Ascending aorta (tissue), 2 donors: ENCODE measurements around the gene KRT3. TPM values are rescaled to one million over a fixed set of nuclear protein-coding genes. Genes with fewer than 3 reads are reported as not detected.

Experiments
- DNase-seq, 2 donors: peaks; one replicate each; pipeline ENCODE4 v3.0.0-alpha.2; 2019; ENCODE audit warnings: low spot score in 2 of 2
- H3K27ac ChIP-seq, 2 donors: fragments of 200-600 bp; sonication (generic); one replicate each; pipeline ENCODE4 v1.5.1; 2016 to 2017; ENCODE audit warnings: mild to moderate bottlenecking in 1 of 2
- H3K27me3 ChIP-seq: fragments of 200-600 bp; sonication (generic); one replicate; pipeline ENCODE4 v1.5.1; 2017
- H3K36me3 ChIP-seq, 2 donors: fragments of 200-600 bp; sonication (generic); one replicate each; pipeline ENCODE4 v1.5.1; 2016
- H3K4me1 ChIP-seq, 2 donors: fragments of 200-600 bp; sonication (generic); one replicate each; pipeline ENCODE4 v1.5.1; 2016 to 2017; ENCODE audit warnings: mild to moderate bottlenecking in 1 of 2
- H3K4me3 ChIP-seq, 2 donors: fragments of 200-600 bp; sonication (generic); one replicate each; pipeline ENCODE4 v1.5.1; 2016 to 2017; ENCODE audit warnings: mild to moderate bottlenecking in 1 of 2
- H3K9me3 ChIP-seq, 2 donors: fragments of 200-600 bp; sonication (generic); one replicate each; pipeline ENCODE4 v1.5.1; 2016
- CTCF ChIP-seq, 3 experiments: fragments of 200-600 bp in 2 of 3; fragments of 450-650 bp in 1 of 3; sonication (generic) in 2 of 3; IDR thresholded peaks; one replicate each; pipeline ENCODE4 v1.5.1; 2016 to 2019; ENCODE audit warnings: antibody characterized with exemption in 3 of 3, mild to moderate bottlenecking in 1 of 3, moderate library complexity in 1 of 3
- intact Hi-C: fragments of 100-400 bp; cut with DNase I; formaldehyde crosslinking; loops from one replicate; pipeline ENCODE4 v1.15.1; 2023
- total RNA-seq: library from RNA; depleted of rRNA; stranded (reverse); fragments of >200 nt; gene quantifications from one replicate; pipeline ENCODE4 v1.1.0, GENCODE V29; 2016

Gene KRT3
- total RNA-seq, 1 donor from 2014 or later: not detected

GRCh38 chr12:52805739-52806138 is 9.8 kb upstream of the KRT3 start:
- H3K36me3 ChIP-seq: no peaks in the 10 kb centered on the region
- H3K27me3 ChIP-seq: no peaks in the 10 kb centered on the region
- H3K9me3 ChIP-seq: no peaks in the 10 kb centered on the region
- no peak overlapping the region for H3K4me3 ChIP-seq
- no peak for TF ChIP-seq CTCF (IDR thresholded peaks at IDR 0.05)
- no peaks in the 10 kb centered on the region for H3K4me1 ChIP-seq
- intact Hi-C loops: no loop called here
- no peak for DNase-seq
- H3K27ac ChIP-seq: no peak overlapping the region

- DNase-seq: no peak
- TF ChIP-seq CTCF (IDR thresholded peaks at IDR 0.05): no peak
- Histone ChIP-seq H3K27me3 (no peaks in the 10 kb centered on the region), H3K27ac (no peak overlapping the region), H3K4me1 (no peaks in the 10 kb centered on the region), H3K36me3 (no peaks in the 10 kb centered on the region), H3K9me3 (no peaks in the 10 kb centered on the region), H3K4me3 (no peak overlapping the region)
- intact Hi-C loops: no loop called here
These were observed 9.1 kb upstream of the KRT3 start for GRCh38 chr12:52805000-52805399.

GRCh38 chr12:52802442-52802841 is 6.5 kb upstream of the KRT3 start:
- no peak for DNase-seq
- no peaks in the 10 kb centered on the region for H3K9me3 ChIP-seq
- H3K4me3 ChIP-seq: no peak overlapping the region
- intact Hi-C loops: no loop called here
- H3K36me3 ChIP-seq: no peaks in the 10 kb centered on the region
- H3K27ac ChIP-seq: no peak overlapping the region
- no peaks in the 10 kb centered on the region for H3K4me1 ChIP-seq
- H3K27me3 ChIP-seq: no peaks in the 10 kb centered on the region
- no peak for TF ChIP-seq CTCF (IDR thresholded peaks at IDR 0.05)

DNA sequence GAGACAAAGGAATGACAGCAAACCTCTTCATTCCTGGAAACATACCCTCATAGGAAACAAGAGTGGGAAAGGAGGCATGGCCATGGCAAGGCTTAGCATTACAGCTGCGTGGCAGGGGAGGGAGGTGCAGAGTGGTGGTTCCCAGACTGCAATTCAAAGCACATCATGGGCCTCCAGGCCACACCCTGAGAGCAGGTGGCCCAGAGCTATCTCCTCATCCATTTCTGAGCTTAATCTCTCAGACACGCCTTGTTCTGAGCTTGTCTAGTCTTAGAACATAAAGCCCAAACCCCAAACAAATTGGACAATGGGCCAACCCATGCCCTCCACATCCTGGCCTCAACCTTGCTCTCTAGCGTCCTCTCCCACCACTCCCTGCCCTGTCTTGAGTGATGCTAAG is 5.9 kb upstream of the KRT3 start:
- intact Hi-C loops: no loop called here
- no peak for TF ChIP-seq CTCF (IDR thresholded peaks at IDR 0.05)
- Histone ChIP-seq H3K27ac (no peak overlapping the region), H3K27me3 (no peaks in the 10 kb centered on the region), H3K36me3 (no peaks in the 10 kb centered on the region), H3K4me3 (no peak overlapping the region), H3K4me1 (no peaks in the 10 kb centered on the region), H3K9me3 (no peaks in the 10 kb centered on the region)
- no peak for DNase-seq

DNA sequence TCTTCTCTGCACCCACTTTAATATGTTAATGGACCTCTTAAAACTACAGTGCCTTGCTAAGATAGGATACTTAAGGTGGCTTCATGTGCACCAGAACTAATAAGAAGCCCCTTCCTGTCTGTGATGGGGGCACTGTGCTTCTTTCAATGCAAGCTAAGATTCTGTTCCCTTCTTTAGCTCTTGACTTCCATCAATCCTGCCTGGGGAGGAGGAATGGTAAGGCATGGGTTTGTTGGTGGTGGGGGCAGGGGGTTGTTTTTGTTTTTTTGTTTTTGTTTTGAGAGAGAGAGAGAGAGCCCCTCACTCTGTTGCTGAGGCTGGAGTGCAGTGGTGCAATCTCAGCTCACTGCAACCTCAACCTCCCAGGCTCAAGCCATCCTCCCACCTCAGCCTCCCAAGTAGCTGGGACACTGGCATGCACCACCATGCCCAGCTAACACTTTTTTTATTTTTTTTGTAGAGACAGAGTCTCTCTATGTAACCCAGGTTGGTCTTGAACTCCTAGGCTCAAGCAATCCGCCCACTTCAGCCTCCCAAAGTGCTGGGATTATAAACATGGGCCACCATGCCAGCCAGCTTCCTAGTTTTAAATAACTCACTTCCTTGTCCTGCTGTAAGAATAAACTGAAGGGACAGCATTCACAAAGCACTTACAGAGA is 4.5 kb upstream of the KRT3 start:
- no peaks in the 10 kb centered on the region for H3K9me3 ChIP-seq
- H3K27me3 ChIP-seq: no peaks in the 10 kb centered on the region
- intact Hi-C loops: no loop called here
- H3K4me3 ChIP-seq: no peak overlapping the region
- H3K4me1 ChIP-seq: no peaks in the 10 kb centered on the region
- no peak for DNase-seq
- no peaks in the 10 kb centered on the region for H3K36me3 ChIP-seq
- no peak overlapping the region for H3K27ac ChIP-seq
- no peak for TF ChIP-seq CTCF (IDR thresholded peaks at IDR 0.05)
